GM18505 (cell line): Measurements from ENCODE around the gene RAI1.

Experiments
- ATAC-seq: cut with Tn5 transposase; IDR thresholded peaks from one replicate; pipeline ENCODE4 v1.9.1; 2021; ENCODE audit not compliant: unreplicated experiment
- POLR2A ChIP-seq: IDR thresholded peaks from 4 replicates; pipeline ENCODE4 v1.6.1; 2011; ENCODE audit warnings: borderline replicate concordance; ENCODE audit not compliant: insufficient read depth, insufficient read length; ENCODE audit errors: extremely low read depth

RAI1 gene

GRCh38 chr17:17790637-17791464, 109.6 kb downstream of the RAI1 start:
- ATAC-seq: no peak
- TF ChIP-seq POLR2A: no peak

- TF ChIP-seq POLR2A: no peak
- no peak for ATAC-seq
Measured at GRCh38 chr17:17792037-17792550, 110.8 kb downstream of the RAI1 start.

GRCh38 chr17:17792551-17793377, 111.5 kb downstream of the RAI1 start:
- TF ChIP-seq POLR2A: no peak
- ATAC-seq: no peak

GRCh38 chr17:17793378-17794214, 112.3 kb downstream of the RAI1 start:
- no peak for TF ChIP-seq POLR2A
- ATAC-seq: no peak

- ATAC-seq: no peak
- TF ChIP-seq POLR2A: no peak
Measured at GRCh38 chr17:17794382-17794781, 113.1 kb downstream of the RAI1 start.

- TF ChIP-seq POLR2A: no peak
- ATAC-seq: no peak
Measured at GRCh38 chr17:17795296-17795695, 114.0 kb downstream of the RAI1 start.

- ATAC-seq: no peak
- TF ChIP-seq POLR2A: no peak
Measured at GRCh38 chr17:17795946-17796786, 114.9 kb downstream of the RAI1 start.

- no peak for ATAC-seq
- TF ChIP-seq POLR2A: no peak
Measured at GRCh38 chr17:17796787-17797061, 115.5 kb downstream of the RAI1 start.

- ATAC-seq: no peak
- TF ChIP-seq POLR2A: no peak
Measured at GRCh38 chr17:17797119-17797809, 116.0 kb downstream of the RAI1 start.

GRCh38 chr17:17798010-17798556, 116.8 kb downstream of the RAI1 start:
- no peak for TF ChIP-seq POLR2A
- no peak for ATAC-seq

GRCh38 chr17:17798573-17799255, 117.5 kb downstream of the RAI1 start:
- ATAC-seq: no peak
- no peak for TF ChIP-seq POLR2A
